Mononuclear cell (primary cell): ENCODE measurements around the gene EEF2. TPM values are rescaled to one million over a fixed set of nuclear protein-coding genes. Genes with fewer than 3 reads are reported as not detected.
A peak's percentile ranks its signal among the peaks of the same experiment; 100 is the strongest.
"Not testable (repeated sequence)": the region's sequence is repeated elsewhere in the genome, so short reads cannot be mapped to it uniquely, and the experiment has no call there.

Experiments used
- H3K27me3 ChIP-seq: 2 replicates; pipeline ENCODE4 v1.6.0; 2011; ENCODE audit warnings: low read length, control low read depth; ENCODE audit not compliant: insufficient read depth
- H3K4me1 ChIP-seq: 2 replicates; pipeline ENCODE4 v1.5.1; 2011; ENCODE audit warnings: mild to moderate bottlenecking, low read length, control low read depth; ENCODE audit not compliant: insufficient read depth
- H3K4me3 ChIP-seq: 2 replicates; pipeline ENCODE4 v1.5.1; 2011; ENCODE audit warnings: mild to moderate bottlenecking, low read length, moderate library complexity
- H3K9me3 ChIP-seq: 2 replicates; pipeline ENCODE4 v1.5.1; 2011; ENCODE audit warnings: low read depth, mild to moderate bottlenecking, control low read depth, low read length
- total RNA-seq: library from RNA; depleted of rRNA; stranded (reverse); fragments of >200 nt; gene quantifications from one replicate; pipeline ENCODE4 v1.2.3, GENCODE V29; 2012

The EEF2 gene
- total RNA-seq, 1 donor = 1,886 TPM

GRCh38 chr19:3954107-3954506 lies 31.2 kb downstream of the EEF2 start:
- no peak overlapping the region for H3K4me3 ChIP-seq
- H3K27me3 ChIP-seq = no peaks in the 10 kb centered on the region
- peaks cover 21% of the 10 kb centered on the region for H3K4me1 ChIP-seq
- H3K9me3 ChIP-seq = no peaks in the 10 kb centered on the region

GRCh38 chr19:3952755-3953276 lies 32.4 kb downstream of the EEF2 start:
- H3K4me1 ChIP-seq = peaks cover 21% of the 10 kb centered on the region
- H3K4me3 ChIP-seq, H3K9me3 ChIP-seq, H3K27me3 ChIP-seq: not testable (repeated sequence)

GRCh38 chr19:3950871-3951861 lies 34.1 kb downstream of the EEF2 start:
- no peaks in the 10 kb centered on the region for H3K9me3 ChIP-seq
- peak overlapping the region; percentile 43 for H3K4me3 ChIP-seq
- peaks cover 21% of the 10 kb centered on the region for H3K4me1 ChIP-seq
- no peaks in the 10 kb centered on the region for H3K27me3 ChIP-seq

GRCh38 chr19:3949997-3950859 lies 35.0 kb downstream of the EEF2 start:
- H3K4me1 ChIP-seq = peaks cover 21% of the 10 kb centered on the region
- no peaks in the 10 kb centered on the region for H3K9me3 ChIP-seq
- no peaks in the 10 kb centered on the region for H3K27me3 ChIP-seq
- no peak overlapping the region for H3K4me3 ChIP-seq

GRCh38 chr19:3949294-3949693 lies 36.0 kb downstream of the EEF2 start:
- Histone ChIP-seq H3K9me3 (no peaks in the 10 kb centered on the region), H3K4me1 (peaks cover 24% of the 10 kb centered on the region), H3K27me3 (no peaks in the 10 kb centered on the region), H3K4me3 (no peak overlapping the region)

- not testable (repeated sequence) for H3K4me3 ChIP-seq, H3K9me3 ChIP-seq, H3K27me3 ChIP-seq
- peaks cover 28% of the 10 kb centered on the region for H3K4me1 ChIP-seq
These were observed 37.8 kb downstream of the EEF2 start for GRCh38 chr19:3947316-3947933.

GRCh38 chr19:3945838-3946237 lies 39.4 kb downstream of the EEF2 start:
- Histone ChIP-seq H3K4me1 (peaks cover 18% of the 10 kb centered on the region), H3K9me3 (no peaks in the 10 kb centered on the region), H3K27me3 (no peaks in the 10 kb centered on the region)

GRCh38 chr19:3944018-3944721 lies 41.1 kb downstream of the EEF2 start:
- no peak overlapping the region for H3K4me3 ChIP-seq
- H3K9me3 ChIP-seq = no peaks in the 10 kb centered on the region
- H3K4me1 ChIP-seq = peaks cover 7% of the 10 kb centered on the region
- no peaks in the 10 kb centered on the region for H3K27me3 ChIP-seq

More at GRCh38 chr19:3945838-3946237, 39.4 kb downstream of the EEF2 start:
- H3K4me3 ChIP-seq = no peak overlapping the region

- Histone ChIP-seq H3K9me3 (no peaks in the 10 kb centered on the region), H3K4me1 (peaks cover 7% of the 10 kb centered on the region), H3K27me3 (no peaks in the 10 kb centered on the region), H3K4me3 (no peak overlapping the region)
These were observed 42.4 kb downstream of the EEF2 start for GRCh38 chr19:3942790-3943409.

GRCh38 chr19:3938300-3938950 lies 46.8 kb downstream of the EEF2 start:
- not testable (repeated sequence) for H3K27me3 ChIP-seq, H3K4me1 ChIP-seq, H3K9me3 ChIP-seq, H3K4me3 ChIP-seq

GRCh38 chr19:3936506-3937442 lies 48.5 kb downstream of the EEF2 start:
- no peaks in the 10 kb centered on the region for H3K9me3 ChIP-seq
- H3K4me1 ChIP-seq = no peaks in the 10 kb centered on the region
- peaks cover 7% of the 10 kb centered on the region for H3K27me3 ChIP-seq
- H3K4me3 ChIP-seq = no peak overlapping the region

GRCh38 chr19:3932931-3933810 lies 52.1 kb downstream of the EEF2 start, which contains the start of gene NMRK2:
TSS of gene NMRK2 (plus strand) at chr19:3933069. CDS start at chr19:3933672, 603 bp downstream.
- no peaks in the 10 kb centered on the region for H3K9me3 ChIP-seq
- H3K27me3 ChIP-seq = peaks cover 7% of the 10 kb centered on the region
- no peaks in the 10 kb centered on the region for H3K4me1 ChIP-seq
- H3K4me3 ChIP-seq = no peak within 1 kb of the TSS
